ENCODE results near the gene PDE6A.

Gene PDE6A

GRCh38 chr5:149930043-149930748 is 14.4 kb downstream of the PDE6A start:
- DNase-seq (ENCODE audit: low read depth), result no peak

GRCh38 chr5:149924486-149924885 is 20.1 kb downstream of the PDE6A start:
- no peak for DNase-seq (ENCODE audit: low read depth)

- DNase-seq (ENCODE audit: low read depth), result no peak
These were observed 21.6 kb downstream of the PDE6A start for GRCh38 chr5:149922950-149923349.

- no peak for DNase-seq (ENCODE audit: low read depth)
These were observed 23.0 kb downstream of the PDE6A start for GRCh38 chr5:149921597-149921996.

GRCh38 chr5:149917073-149917676 is 27.4 kb downstream of the PDE6A start:
- DNase-seq (ENCODE audit: low read depth), result no peak

- no peak for DNase-seq (ENCODE audit: low read depth)
These were observed 28.1 kb downstream of the PDE6A start for GRCh38 chr5:149916334-149917072.

GRCh38 chr5:149915392-149916260 is 29.0 kb downstream of the PDE6A start:
- no peak for DNase-seq (ENCODE audit: low read depth)

GRCh38 chr5:149913436-149914419 is 30.9 kb downstream of the PDE6A start:
- no peak for DNase-seq (ENCODE audit: low read depth)

- no peak for DNase-seq (ENCODE audit: low read depth)
These were observed 32.2 kb downstream of the PDE6A start for GRCh38 chr5:149912226-149912871.

GRCh38 chr5:149911031-149911430 is 33.6 kb downstream of the PDE6A start:
- no peak for DNase-seq (ENCODE audit: low read depth)

- DNase-seq (ENCODE audit: low read depth), result no peak
These were observed 36.8 kb downstream of the PDE6A start for GRCh38 chr5:149907828-149908227.

- no peak for DNase-seq (ENCODE audit: low read depth)
These were observed 39.6 kb downstream of the PDE6A start for GRCh38 chr5:149904977-149905376.

GRCh38 chr5:149904293-149904886 is 40.2 kb downstream of the PDE6A start:
- DNase-seq (ENCODE audit: low read depth), result no peak

- DNase-seq (ENCODE audit: low read depth), result no peak
These were observed 41.2 kb downstream of the PDE6A start for GRCh38 chr5:149903404-149903803.

GRCh38 chr5:149902177-149902576 is 42.4 kb downstream of the PDE6A start:
- DNase-seq (ENCODE audit: low read depth), result no peak

GRCh38 chr5:149901511-149901910 is 43.1 kb downstream of the PDE6A start:
- no peak for DNase-seq (ENCODE audit: low read depth)

- no peak for DNase-seq (ENCODE audit: low read depth)
These were observed 44.2 kb downstream of the PDE6A start for GRCh38 chr5:149900390-149900789.

GRCh38 chr5:149898811-149899210 is 45.8 kb downstream of the PDE6A start:
- no peak for DNase-seq (ENCODE audit: low read depth)

- no peak for DNase-seq (ENCODE audit: low read depth)
These were observed 48.9 kb downstream of the PDE6A start for GRCh38 chr5:149895416-149896345.
